Endothelial cell of umbilical vein (primary cell): ENCODE measurements around the gene TPO. TPM values are rescaled to one million over a fixed set of nuclear protein-coding genes. Genes with fewer than 3 reads are reported as not detected.

Source experiments
- BruUV-seq: library from RNA; stranded (reverse); fragments of 400-500 nt; replicated peaks from 2 replicates; lab custom pipeline; 2021; lab: Mats Ljungman, UMichigan
- CTCF ChIA-PET: fragments of 300-600, 350-600 bp; sonication (Branson Sonifier 250); formaldehyde crosslinking; loops from one replicate; lab custom pipeline; 2021; ENCODE audit warnings: antibody characterized with exemption, inconsistent platforms; lab: Charles Lee
- POLR2A ChIA-PET: fragments of 300-600, 350-600 bp; sonication (Branson Sonifier 250); formaldehyde crosslinking; loops from one replicate; lab custom pipeline; 2021; ENCODE audit warnings: antibody characterized with exemption, inconsistent platforms; lab: Charles Lee
- DNase-seq: peaks from one replicate; pipeline ENCODE4 v3.0.0-alpha.2; 2011; ENCODE audit warnings: low read depth, low spot score
- FAIRE-seq: peaks from 2 replicates; lab custom pipeline; 2011; peaks lifted over from hg19 to GRCh38; lab: Jason Lieb, UNC
- H2AFZ ChIP-seq: 2 replicates; pipeline ENCODE4 v1.6.0; 2012; ENCODE audit warnings: low read depth, low read length, control low read depth, inconsistent platforms
- H3K27ac ChIP-seq: 2 replicates; pipeline ENCODE4 v1.5.1; 2011; ENCODE audit warnings: low read depth, mild to moderate bottlenecking, control low read depth, low read length, moderate library complexity; ENCODE audit not compliant: insufficient read depth
- H3K27me3 ChIP-seq, 2 experiments: 2 replicates each; pipeline versions ENCODE4 v1.6.0 to v1.6.1; 2011; ENCODE audit warnings: low read length in 2 of 2, mixed read lengths in 1 of 2; ENCODE audit not compliant: control insufficient read depth in 2 of 2, insufficient read depth in 2 of 2
- H3K36me3 ChIP-seq, 2 experiments: 2 replicates in 1 of 2; 3 replicates in 1 of 2; pipeline ENCODE4 v1.5.1; 2011; ENCODE audit warnings: low read length in 2 of 2, mild to moderate bottlenecking in 1 of 2, moderate library complexity in 1 of 2; ENCODE audit not compliant: control insufficient read depth in 2 of 2, insufficient read depth in 2 of 2; ENCODE audit errors: extremely low read depth in 1 of 2
- H3K4me1 ChIP-seq: 3 replicates; pipeline ENCODE4 v1.5.1; 2011; ENCODE audit warnings: mild to moderate bottlenecking, low read length; ENCODE audit not compliant: control insufficient read depth, insufficient read depth; ENCODE audit errors: extremely low read depth
- H3K4me2 ChIP-seq: 2 replicates; pipeline ENCODE4 v1.6.1; 2011; ENCODE audit warnings: low read length, control low read depth, mixed read lengths; ENCODE audit not compliant: insufficient read depth
- H3K4me3 ChIP-seq, 3 experiments: fragments of 200-600 bp in 1 of 3; sonication (generic), shearing (Covaris generic) in 1 of 3; replicated peaks in 1 of 3; 2 replicates each; pipeline ENCODE4 v1.5.1; 2011 to 2016; ENCODE audit warnings: control low read depth in 3 of 3, low read length in 3 of 3, mild to moderate bottlenecking in 2 of 3, inconsistent platforms in 1 of 3, low read depth in 1 of 3, moderate library complexity in 1 of 3; ENCODE audit not compliant: insufficient read depth in 1 of 3
- H3K79me2 ChIP-seq: 2 replicates; pipeline ENCODE4 v1.6.0; 2012; ENCODE audit warnings: low read length, inconsistent platforms; ENCODE audit not compliant: control insufficient read depth, insufficient read depth
- H3K9ac ChIP-seq: replicated peaks from 2 replicates; pipeline ENCODE3; 2011; ENCODE audit warnings: low read length, control low read depth; ENCODE audit not compliant: insufficient read depth; ENCODE audit errors: extremely low read depth
- H3K9me1 ChIP-seq: replicated peaks from 3 replicates; pipeline ENCODE4 v1.6.0; 2011; ENCODE audit warnings: mild to moderate bottlenecking, low read length; ENCODE audit not compliant: control insufficient read depth, insufficient read depth; ENCODE audit errors: extremely low read depth
- H3K9me3 ChIP-seq: replicated peaks from 2 replicates; pipeline ENCODE4 v1.5.1; 2012; ENCODE audit warnings: low read length, inconsistent platforms; ENCODE audit not compliant: control insufficient read depth, insufficient read depth
- H4K20me1 ChIP-seq: replicated peaks from 2 replicates; pipeline ENCODE3; 2011; ENCODE audit warnings: mild to moderate bottlenecking, low read length; ENCODE audit not compliant: control insufficient read depth, insufficient read depth; ENCODE audit errors: extremely low read depth
- EZH2 ChIP-seq: IDR thresholded peaks from 2 replicates; pipeline ENCODE4 v1.6.1; 2012; ENCODE audit warnings: borderline replicate concordance, low read depth, mild to moderate bottlenecking, moderate library complexity, low read length, inconsistent platforms; ENCODE audit not compliant: severe bottlenecking
- FOS ChIP-seq: IDR thresholded peaks from 2 replicates; pipeline ENCODE4 v1.6.1; 2011; ENCODE audit warnings: mild to moderate bottlenecking, low read length, moderate library complexity, borderline replicate concordance; ENCODE audit not compliant: insufficient read depth
- GATA2 ChIP-seq: IDR thresholded peaks from 2 replicates; pipeline ENCODE4 v1.7.0; 2011; ENCODE audit warnings: low read depth, mild to moderate bottlenecking, moderate library complexity, mixed read lengths, low read length; ENCODE audit not compliant: insufficient read length, insufficient read depth
- JUN ChIP-seq: IDR thresholded peaks from 2 replicates; pipeline ENCODE4 v1.6.1; 2011; ENCODE audit warnings: borderline replicate concordance, low read depth; ENCODE audit not compliant: insufficient read length, insufficient read depth
- MYC ChIP-seq: IDR thresholded peaks from one replicate; pipeline ENCODE4 v1.6.1; 2011; ENCODE audit warnings: mild to moderate bottlenecking, low read depth, low read length
- POLR2A ChIP-seq: IDR thresholded peaks from 2 replicates; pipeline ENCODE4 v1.6.1; 2012; ENCODE audit warnings: low read depth, mild to moderate bottlenecking, control low read depth, low read length
- POLR2AphosphoS5 ChIP-seq: IDR thresholded peaks from 2 replicates; pipeline ENCODE4 v1.6.1; 2012; ENCODE audit warnings: low read depth, mild to moderate bottlenecking, control low read depth, low read length, moderate library complexity; ENCODE audit not compliant: insufficient read depth
- dilution Hi-C: fragments of 300-500 bp; cut with MboI; formaldehyde crosslinking; loops from one replicate; pipeline ENCODE4 v1.15.0; 2019; ENCODE audit warnings: low sequenced_read_pairs; ENCODE audit not compliant: extremely low pct_ligation_motif_present
- intact Hi-C: fragments of 100-400 bp; cut with micrococcal nuclease; formaldehyde crosslinking; loops from one replicate; pipeline ENCODE4 v1.10.0; 2022
- polyA plus RNA-seq, 4 experiments: library from polyadenylated mRNA; depleted of rRNA in 3 of 4; stranded (reverse) in 3 of 4; unstranded in 1 of 4; fragments of >200 nt; gene quantifications; 2 replicates each; pipeline versions ENCODE4 v1.2.1 to v1.2.3, GENCODE V29; 2011 to 2012; ENCODE audit warnings: missing spikeins in 1 of 4
- total RNA-seq: library from RNA; stranded (reverse); gene quantifications from 2 replicates; pipeline ENCODE4 v1.2.3, GENCODE V29; 2021
- TF ChIP-seq, protein P1 (sequence below), 2 donors: IDR thresholded peaks; 1 replicate in 1 of 2; 2 replicates in 1 of 2; pipeline ENCODE4 v1.5.1; 2011; ENCODE audit warnings: low read length in 2 of 2, mild to moderate bottlenecking in 2 of 2, moderate library complexity in 2 of 2, control low read depth in 1 of 2, inconsistent platforms in 1 of 2, low read depth in 1 of 2; ENCODE audit not compliant: insufficient read depth in 1 of 2; ENCODE audit errors: extremely low read depth in 1 of 2
- TF ChIP-seq, protein P2 (sequence below): IDR thresholded peaks from 2 replicates; pipeline ENCODE4 v1.6.1; 2011; ENCODE audit not compliant: insufficient read depth, insufficient read length

Gene TPO
- total and polyA plus RNA-seq, 2 donors (not counting 3 experiments of a cell fraction or from before 2014, with no cell fraction given) = not detected

DNA sequence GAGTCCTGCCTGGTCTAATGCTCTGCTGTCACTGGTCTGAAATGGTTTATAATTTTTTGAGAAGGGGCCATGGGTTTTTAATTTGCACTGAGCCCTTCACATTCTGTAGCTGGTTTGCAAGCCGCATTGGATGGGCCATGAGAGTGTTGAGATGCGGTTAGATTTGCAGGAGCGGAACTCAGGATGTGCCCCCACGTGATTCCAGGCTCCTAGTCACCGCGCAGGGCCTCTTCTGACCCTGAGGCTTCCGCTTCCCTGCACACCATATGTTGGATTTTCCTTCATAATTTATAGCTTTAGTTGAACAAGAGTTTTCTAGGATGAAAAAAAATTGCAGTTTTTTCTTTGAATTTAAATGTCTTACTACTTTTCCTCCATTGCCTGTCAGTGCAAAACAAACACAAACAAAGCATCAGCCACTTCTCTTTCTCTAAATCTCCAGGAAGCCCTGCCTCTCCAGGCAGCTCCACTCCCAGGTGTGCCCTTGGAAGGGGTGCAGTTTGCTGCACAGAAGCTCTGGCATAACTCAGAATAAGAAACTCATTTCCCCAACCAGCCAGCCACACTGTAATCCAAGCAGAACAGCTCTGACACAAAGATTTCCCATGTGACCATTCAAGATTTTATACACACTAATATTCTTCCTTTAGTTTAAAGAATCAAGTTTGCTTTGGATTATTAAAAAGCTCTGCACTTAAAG, 18.4 kb upstream of the TPO start:
- FAIRE-seq (no peak), DNase-seq (no peak)
- ChIA-PET CTCF (no interaction called here), POLR2A (no interaction called here)
- Histone ChIP-seq H3K4me3 (no peak overlapping the region), H3K9me3 (peaks cover 9% of the 10 kb centered on the region), H2AFZ (no peak overlapping the region), H3K36me3 (no peaks in the 10 kb centered on the region), H3K79me2 (no peaks in the 10 kb centered on the region), H3K9ac (no peak overlapping the region), H3K4me2 (no peak overlapping the region), H3K4me1 (no peaks in the 10 kb centered on the region), H3K9me1 (no peaks in the 10 kb centered on the region), H3K27ac (no peak overlapping the region), H4K20me1 (no peaks in the 10 kb centered on the region), H3K27me3 (no peaks in the 10 kb centered on the region)
- TF ChIP-seq EZH2 (no peak), POLR2AphosphoS5 (no peak), GATA2 (no peak), JUN (no peak), FOS (no peak), MYC (no peak), POLR2A (no peak)
- TF ChIP-seq, protein P1, sequence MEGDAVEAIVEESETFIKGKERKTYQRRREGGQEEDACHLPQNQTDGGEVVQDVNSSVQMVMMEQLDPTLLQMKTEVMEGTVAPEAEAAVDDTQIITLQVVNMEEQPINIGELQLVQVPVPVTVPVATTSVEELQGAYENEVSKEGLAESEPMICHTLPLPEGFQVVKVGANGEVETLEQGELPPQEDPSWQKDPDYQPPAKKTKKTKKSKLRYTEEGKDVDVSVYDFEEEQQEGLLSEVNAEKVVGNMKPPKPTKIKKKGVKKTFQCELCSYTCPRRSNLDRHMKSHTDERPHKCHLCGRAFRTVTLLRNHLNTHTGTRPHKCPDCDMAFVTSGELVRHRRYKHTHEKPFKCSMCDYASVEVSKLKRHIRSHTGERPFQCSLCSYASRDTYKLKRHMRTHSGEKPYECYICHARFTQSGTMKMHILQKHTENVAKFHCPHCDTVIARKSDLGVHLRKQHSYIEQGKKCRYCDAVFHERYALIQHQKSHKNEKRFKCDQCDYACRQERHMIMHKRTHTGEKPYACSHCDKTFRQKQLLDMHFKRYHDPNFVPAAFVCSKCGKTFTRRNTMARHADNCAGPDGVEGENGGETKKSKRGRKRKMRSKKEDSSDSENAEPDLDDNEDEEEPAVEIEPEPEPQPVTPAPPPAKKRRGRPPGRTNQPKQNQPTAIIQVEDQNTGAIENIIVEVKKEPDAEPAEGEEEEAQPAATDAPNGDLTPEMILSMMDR (IDR thresholded peaks at IDR 0.05; ENCODE audit: extremely low read depth in 1 of 2, insufficient read depth in 1 of 2, low read depth in 1 of 2, low read length in 2 of 2) = no peak
- TF ChIP-seq, protein P2, sequence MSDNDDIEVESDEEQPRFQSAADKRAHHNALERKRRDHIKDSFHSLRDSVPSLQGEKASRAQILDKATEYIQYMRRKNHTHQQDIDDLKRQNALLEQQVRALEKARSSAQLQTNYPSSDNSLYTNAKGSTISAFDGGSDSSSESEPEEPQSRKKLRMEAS = no peak
- dilution Hi-C loops = no loop called here
- intact Hi-C loops = no loop called here
- no TSS peak for BruUV-seq
